ENCODE measurements around the gene CACNG1. TPM values are rescaled to one million over a fixed set of nuclear protein-coding genes. Genes with fewer than 3 reads are reported as not detected.
A peak's percentile ranks its signal among the peaks of the same experiment; 100 is the strongest.

Gene CACNG1
- total and polyA plus RNA-seq, 8 donors, result 0.35 TPM; not detected in 7

- FAIRE-seq (no peak), ATAC-seq (no peak), DNase-seq (no peak)
- no peaks in the 10 kb centered on the region for H3K27me3 ChIP-seq
- intact Hi-C loops (cut with DNase I), result no loop called here
- 86 to 87% methylated on average over 6 of the region's 6 CpGs for whole genome bisulfite sequencing, 2 donors
- H3K4me3 ChIP-seq, result no peak overlapping the region
- H3K36me3 ChIP-seq, result no peaks in the 10 kb centered on the region
- no peak for TF ChIP-seq CTCF (IDR thresholded peaks at IDR 0.05)
- H3K27ac ChIP-seq, result no peak overlapping the region
- H3K4me1 ChIP-seq, result no peaks in the 10 kb centered on the region
- no peaks in the 10 kb centered on the region for H3K9me3 ChIP-seq
Measured at GRCh38 chr17:67063141-67063540, 18.8 kb downstream of the CACNG1 start.

GRCh38 chr17:67066717-67067116 lies 22.4 kb downstream of the CACNG1 start:
- WGBS, 2 donors, result 23 to 26% methylated on average over 2 of the region's 2 CpGs

GRCh38 chr17:67067571-67068482 lies 23.5 kb downstream of the CACNG1 start:
- Histone ChIP-seq H3K36me3 (no peaks in the 10 kb centered on the region), H3K9me3 (no peaks in the 10 kb centered on the region), H3K27ac (no peak overlapping the region), H3K4me3 (no peak overlapping the region), H3K4me1 (no peaks in the 10 kb centered on the region), H3K27me3 (no peaks in the 10 kb centered on the region)
- no peak for TF ChIP-seq CTCF (IDR thresholded peaks at IDR 0.05)
- ATAC-seq, result no peak
- intact Hi-C loops (cut with DNase I), result no loop called here
- no peak for FAIRE-seq
- 92 to 93% methylated on average over 13 of the region's 13 CpGs for WGBS, 2 donors
- no peak for DNase-seq

More at GRCh38 chr17:67066717-67067116, 22.4 kb downstream of the CACNG1 start:
- H3K27me3 ChIP-seq, result no peaks in the 10 kb centered on the region
- no peak overlapping the region for H3K27ac ChIP-seq
- H3K4me1 ChIP-seq, result no peaks in the 10 kb centered on the region
- DNase-seq, result no peak
- no peaks in the 10 kb centered on the region for H3K9me3 ChIP-seq
- ATAC-seq, result peak in 1 of 4 donors; percentile 31
- no peaks in the 10 kb centered on the region for H3K36me3 ChIP-seq
- no peak for TF ChIP-seq CTCF (IDR thresholded peaks at IDR 0.05)
- intact Hi-C loops (cut with DNase I), result no loop called here
- FAIRE-seq, result no peak
- H3K4me3 ChIP-seq, result no peak overlapping the region

GRCh38 chr17:67068999-67069398 lies 24.6 kb downstream of the CACNG1 start:
- 64 to 72% methylated on average over 3 of the region's 3 CpGs for WGBS, 2 donors

More at GRCh38 chr17:67068999-67069398, 24.6 kb downstream of the CACNG1 start:
- Histone ChIP-seq H3K27me3 (no peaks in the 10 kb centered on the region), H3K4me3 (no peak overlapping the region), H3K4me1 (peaks cover 0 to 3% (median 0%) of the 10 kb centered on the region in 3 donors), H3K9me3 (no peaks in the 10 kb centered on the region), H3K27ac (no peak overlapping the region), H3K36me3 (no peaks in the 10 kb centered on the region)
- FAIRE-seq (no peak), ATAC-seq (no peak), DNase-seq (no peak)
- no peak for TF ChIP-seq CTCF (IDR thresholded peaks at IDR 0.05)
- intact Hi-C loops (cut with DNase I), result no loop called here

All from pancreas (tissue), 10 donors.